Body of pancreas (tissue), 4 donors: ENCODE results near the gene TATDN2. TPM values are rescaled to one million over a fixed set of nuclear protein-coding genes. Genes with fewer than 3 reads are reported as not detected.

Experiments used
- ATAC-seq: fragments of 150-250 bp; one replicate; pipeline ENCODE4 v1.9.1; 2016
- DNase-seq, 4 donors: peaks; one replicate each; pipeline ENCODE4 v3.0.0-alpha.2; 2019
- H3K27ac ChIP-seq, 4 donors: fragments of 200-600 bp; sonication (generic); 1 replicate in 3 of 4; 2 replicates in 1 of 4; pipeline versions ENCODE4 v1.5.1 to v1.6.1; 2016 to 2019; ENCODE audit warnings: mild to moderate bottlenecking in 1 of 4, mixed read lengths in 1 of 4, moderate library complexity in 1 of 4
- H3K27me3 ChIP-seq, 2 donors: fragments of 200-600 bp; sonication (generic); one replicate each; pipeline ENCODE4 v1.6.0; 2016; ENCODE audit warnings: mild to moderate bottlenecking in 1 of 2
- H3K36me3 ChIP-seq, 2 donors: fragments of 200-600 bp; sonication (generic); replicated peaks in 1 of 2; 2 replicates each; pipeline ENCODE4 v1.5.1; 2016; ENCODE audit warnings: low read depth in 2 of 2; ENCODE audit not compliant: insufficient read depth in 1 of 2
- H3K4me1 ChIP-seq: fragments of 200-600 bp; sonication (generic); one replicate; pipeline ENCODE4 v1.6.0; 2016
- H3K4me3 ChIP-seq, 2 donors: fragments of 200-600 bp; sonication (generic); 1 replicate in 1 of 2; 2 replicates in 1 of 2; pipeline ENCODE4 v1.5.1; 2016 to 2019
- H3K9me3 ChIP-seq, 3 donors: fragments of 200-600 bp; sonication (generic); 1 replicate in 2 of 3; 2 replicates in 1 of 3; pipeline ENCODE4 v1.5.1; 2016
- POLR2A ChIP-seq, 3 donors: fragments of 450-650 bp; IDR thresholded peaks; one replicate each; pipeline ENCODE4 v1.6.1; 2016; ENCODE audit warnings: antibody characterized with exemption in 3 of 3, mild to moderate bottlenecking in 2 of 3
- WGBS, 2 donors: methylation state at CpG; one replicate each; pipeline ENCODE4 v1.1.5; 2017; 5-methylcytosine and 5-hydroxymethylcytosine counted together
- intact Hi-C: fragments of 100-400 bp; cut with DNase I; formaldehyde crosslinking; loops from one replicate; pipeline ENCODE4 v1.15.1; 2023
- total RNA-seq, 2 donors: library from RNA; depleted of rRNA; stranded (reverse); fragments of >200 nt; gene quantifications; one replicate each; pipeline ENCODE4 v1.1.0, GENCODE V29; 2016
- TF ChIP-seq, protein P1 (sequence below), 7 experiments: fragments of 450-650 bp in 4 of 7; fragments of 200-600 bp in 3 of 7; sonication (generic) in 3 of 7; IDR thresholded peaks; one replicate each; pipeline ENCODE4 v1.5.1; 2016 to 2019; ENCODE audit warnings: antibody characterized with exemption in 7 of 7

The TATDN2 gene
- total RNA-seq, 2 donors from 2014 or later, result 15.3 to 19.8 TPM

DNA sequence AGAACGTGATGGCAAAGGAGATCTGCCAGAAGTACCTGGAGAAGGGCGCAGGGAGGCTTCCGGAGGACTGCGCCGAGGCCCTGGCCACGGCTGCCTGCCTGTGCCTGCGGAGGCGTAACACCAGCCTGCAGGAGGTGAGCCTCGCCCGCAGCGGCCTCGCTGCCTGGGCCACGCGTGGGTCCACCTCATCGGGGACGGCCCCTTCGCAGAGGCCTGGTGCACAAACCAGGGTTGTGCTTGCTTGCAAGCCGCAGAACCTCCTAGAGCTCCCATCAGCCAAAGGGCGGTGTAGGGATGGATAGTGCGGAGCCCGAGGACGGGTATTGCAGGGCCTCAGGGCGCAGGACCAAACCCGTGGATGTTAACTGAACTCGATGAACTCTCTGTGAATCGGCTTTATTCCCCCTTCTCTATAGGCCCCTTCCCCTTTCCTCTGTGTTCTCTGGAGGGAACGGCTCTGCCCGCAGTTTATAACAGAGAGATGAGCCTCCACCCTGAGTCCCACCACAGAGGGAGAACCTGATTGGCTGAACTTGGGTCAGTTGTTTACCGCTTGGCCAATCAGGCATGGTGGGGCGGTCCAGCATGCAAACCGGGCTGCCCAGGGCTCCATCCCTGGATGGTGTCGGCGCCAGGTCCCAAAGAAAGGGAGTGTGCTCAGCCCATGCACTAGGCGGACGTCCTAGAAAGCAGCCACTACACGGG, 13.6 kb upstream of the TATDN2 start:
- Histone ChIP-seq H3K4me1 (no peaks in the 10 kb centered on the region), H3K27me3 (no peaks in the 10 kb centered on the region), H3K4me3 (no peak overlapping the region), H3K36me3 (no peaks in the 10 kb centered on the region), H3K9me3 (no peaks in the 10 kb centered on the region), H3K27ac (no peak overlapping the region)
- ATAC-seq (no peak), DNase-seq (no peak)
- intact Hi-C loops, result no loop called here
- 91 to 95% methylated on average over 19 to 36 of the region's 36 CpGs for WGBS, 2 donors
- no peak for TF ChIP-seq POLR2A (IDR thresholded peaks at IDR 0.05)
- TF ChIP-seq, protein P1, sequence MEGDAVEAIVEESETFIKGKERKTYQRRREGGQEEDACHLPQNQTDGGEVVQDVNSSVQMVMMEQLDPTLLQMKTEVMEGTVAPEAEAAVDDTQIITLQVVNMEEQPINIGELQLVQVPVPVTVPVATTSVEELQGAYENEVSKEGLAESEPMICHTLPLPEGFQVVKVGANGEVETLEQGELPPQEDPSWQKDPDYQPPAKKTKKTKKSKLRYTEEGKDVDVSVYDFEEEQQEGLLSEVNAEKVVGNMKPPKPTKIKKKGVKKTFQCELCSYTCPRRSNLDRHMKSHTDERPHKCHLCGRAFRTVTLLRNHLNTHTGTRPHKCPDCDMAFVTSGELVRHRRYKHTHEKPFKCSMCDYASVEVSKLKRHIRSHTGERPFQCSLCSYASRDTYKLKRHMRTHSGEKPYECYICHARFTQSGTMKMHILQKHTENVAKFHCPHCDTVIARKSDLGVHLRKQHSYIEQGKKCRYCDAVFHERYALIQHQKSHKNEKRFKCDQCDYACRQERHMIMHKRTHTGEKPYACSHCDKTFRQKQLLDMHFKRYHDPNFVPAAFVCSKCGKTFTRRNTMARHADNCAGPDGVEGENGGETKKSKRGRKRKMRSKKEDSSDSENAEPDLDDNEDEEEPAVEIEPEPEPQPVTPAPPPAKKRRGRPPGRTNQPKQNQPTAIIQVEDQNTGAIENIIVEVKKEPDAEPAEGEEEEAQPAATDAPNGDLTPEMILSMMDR (IDR thresholded peaks at IDR 0.05), result no peak

DNA sequence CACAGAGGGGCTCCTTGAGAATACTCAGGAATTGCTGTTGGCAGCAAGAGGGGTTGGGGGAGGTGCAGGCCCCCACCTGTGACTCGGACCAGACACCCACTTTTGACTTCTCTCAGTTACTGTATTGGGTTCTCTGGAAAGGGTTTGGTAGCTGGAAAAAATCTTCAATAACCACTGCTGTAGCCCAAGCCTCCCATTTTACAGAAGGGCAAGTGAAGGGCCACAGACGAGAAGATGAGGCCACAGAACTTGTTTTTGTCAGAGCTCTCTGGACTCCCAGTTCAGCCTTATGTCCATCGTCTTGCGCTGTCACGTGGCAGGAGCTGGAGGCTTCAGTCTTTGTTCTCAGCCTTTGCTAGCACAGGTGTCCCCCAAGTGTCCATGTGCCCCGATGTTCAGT, 12.7 kb upstream of the TATDN2 start:
- H3K4me1 ChIP-seq, result no peaks in the 10 kb centered on the region
- no peak for ATAC-seq
- whole genome bisulfite sequencing, 2 donors, result 70 to 71% methylated on average over 5 to 6 of the region's 6 CpGs
- no peaks in the 10 kb centered on the region for H3K36me3 ChIP-seq
- intact Hi-C loops, result no loop called here
- H3K27me3 ChIP-seq, result no peaks in the 10 kb centered on the region
- H3K4me3 ChIP-seq, result no peak overlapping the region
- no peak for DNase-seq
- H3K27ac ChIP-seq, result no peak overlapping the region
- TF ChIP-seq, protein P1 (IDR thresholded peaks at IDR 0.05), result no peak
- no peak for TF ChIP-seq POLR2A (IDR thresholded peaks at IDR 0.05)
- H3K9me3 ChIP-seq, result no peaks in the 10 kb centered on the region

- WGBS, 2 donors, result 80 to 86% methylated on average over 9 to 15 of the region's 15 CpGs
- ATAC-seq (no peak), DNase-seq (no peak)
- Histone ChIP-seq H3K36me3 (no peaks in the 10 kb centered on the region), H3K4me3 (no peak overlapping the region), H3K9me3 (no peaks in the 10 kb centered on the region), H3K27ac (no peak overlapping the region), H3K27me3 (no peaks in the 10 kb centered on the region), H3K4me1 (no peaks in the 10 kb centered on the region)
- TF ChIP-seq, protein P1 (IDR thresholded peaks at IDR 0.05), result no peak
- TF ChIP-seq POLR2A (IDR thresholded peaks at IDR 0.05), result no peak
- intact Hi-C loops, result no loop called here
These were observed 9.7 kb upstream of the TATDN2 start for GRCh38 chr3:10238345-10239183.

GRCh38 chr3:10240799-10241198, 7.5 kb upstream of the TATDN2 start:
- DNase-seq (no peak), ATAC-seq (no peak)
- no peaks in the 10 kb centered on the region for H3K9me3 ChIP-seq
- H3K4me1 ChIP-seq, result no peaks in the 10 kb centered on the region
- intact Hi-C loops, result no loop called here
- WGBS, 2 donors, result 74 to 87% methylated on average over 6 of the region's 6 CpGs
- H3K27ac ChIP-seq, result no peak overlapping the region
- H3K27me3 ChIP-seq, result no peaks in the 10 kb centered on the region
- no peaks in the 10 kb centered on the region for H3K36me3 ChIP-seq
- no peak overlapping the region for H3K4me3 ChIP-seq
- TF ChIP-seq, protein P1 (IDR thresholded peaks at IDR 0.05), result no peak
- no peak for TF ChIP-seq POLR2A (IDR thresholded peaks at IDR 0.05)
